ENCODE results near the gene RHOBTB1.

Gene RHOBTB1

GRCh38 chr10:60937784-60938654 is 6.0 kb downstream of the RHOBTB1 start:
- no peaks in the 10 kb centered on the region for H3K4me1 ChIP-seq (ENCODE audit: insufficient read depth, low read length, severe bottlenecking)
- no peak overlapping the region for H3K27ac ChIP-seq (ENCODE audit: low read depth, low read length, poor library complexity, severe bottlenecking)
- no peaks in the 10 kb centered on the region for H3F3A ChIP-seq (ENCODE audit: insufficient read depth, low read length)
- no peaks in the 10 kb centered on the region for H3K79me2 ChIP-seq (ENCODE audit: insufficient read depth, low read length)
- no peaks in the 10 kb centered on the region for H3K9me2 ChIP-seq (ENCODE audit: low read depth, low read length)
- H3K4me2 ChIP-seq (ENCODE audit: low read length) = no peak overlapping the region
- H3K9ac ChIP-seq (ENCODE audit: low read length) = no peak overlapping the region
- H3K9me3 ChIP-seq (ENCODE audit: low read length) = no peaks in the 10 kb centered on the region
- no peaks in the 10 kb centered on the region for H4K20me1 ChIP-seq (ENCODE audit: insufficient read depth, low read length)
- no peak overlapping the region for H2AFZ ChIP-seq (ENCODE audit: low read length)
- H3K36me3 ChIP-seq (ENCODE audit: insufficient read depth, low read length) = no peaks in the 10 kb centered on the region
- H3K27me3 ChIP-seq (ENCODE audit: insufficient read depth, low read length) = no peaks in the 10 kb centered on the region
- no peak for TF ChIP-seq CTCF (IDR thresholded peaks at IDR 0.05; ENCODE audit: low read length)
- TF ChIP-seq EZH2 (IDR thresholded peaks at IDR 0.05; ENCODE audit: borderline replicate concordance, low read length) = no peak
- no peak overlapping the region for H3K4me3 ChIP-seq (ENCODE audit: low read depth, low read length, poor library complexity, severe bottlenecking)

GRCh38 chr10:60937022-60937421 is 7.0 kb downstream of the RHOBTB1 start:
- Histone ChIP-seq H3K79me2 (ENCODE audit: insufficient read depth, low read length) (no peaks in the 10 kb centered on the region), H3K36me3 (ENCODE audit: insufficient read depth, low read length) (no peaks in the 10 kb centered on the region), H3K27me3 (ENCODE audit: insufficient read depth, low read length) (no peaks in the 10 kb centered on the region)

More at GRCh38 chr10:60937022-60937421, 7.0 kb downstream of the RHOBTB1 start:
- TF ChIP-seq CTCF (IDR thresholded peaks at IDR 0.05; ENCODE audit: low read length) = no peak
- TF ChIP-seq EZH2 (IDR thresholded peaks at IDR 0.05; ENCODE audit: borderline replicate concordance, low read length) = no peak
- H3K9me3 ChIP-seq (ENCODE audit: low read length) = no peaks in the 10 kb centered on the region
- no peaks in the 10 kb centered on the region for H3K4me1 ChIP-seq (ENCODE audit: insufficient read depth, low read length, severe bottlenecking)
- H3K9ac ChIP-seq (ENCODE audit: low read length) = no peak overlapping the region
- no peak overlapping the region for H2AFZ ChIP-seq (ENCODE audit: low read length)
- no peak overlapping the region for H3K4me2 ChIP-seq (ENCODE audit: low read length)
- H4K20me1 ChIP-seq (ENCODE audit: insufficient read depth, low read length) = no peaks in the 10 kb centered on the region
- no peak overlapping the region for H3K27ac ChIP-seq (ENCODE audit: low read depth, low read length, poor library complexity, severe bottlenecking)
- H3K9me2 ChIP-seq (ENCODE audit: low read depth, low read length) = no peaks in the 10 kb centered on the region
- no peaks in the 10 kb centered on the region for H3F3A ChIP-seq (ENCODE audit: insufficient read depth, low read length)
- no peak overlapping the region for H3K4me3 ChIP-seq (ENCODE audit: low read depth, low read length, poor library complexity, severe bottlenecking)

Data from OCI-LY1 (cell line).